ENCODE measurements around the gene LRRC25.

LRRC25 gene

DNA sequence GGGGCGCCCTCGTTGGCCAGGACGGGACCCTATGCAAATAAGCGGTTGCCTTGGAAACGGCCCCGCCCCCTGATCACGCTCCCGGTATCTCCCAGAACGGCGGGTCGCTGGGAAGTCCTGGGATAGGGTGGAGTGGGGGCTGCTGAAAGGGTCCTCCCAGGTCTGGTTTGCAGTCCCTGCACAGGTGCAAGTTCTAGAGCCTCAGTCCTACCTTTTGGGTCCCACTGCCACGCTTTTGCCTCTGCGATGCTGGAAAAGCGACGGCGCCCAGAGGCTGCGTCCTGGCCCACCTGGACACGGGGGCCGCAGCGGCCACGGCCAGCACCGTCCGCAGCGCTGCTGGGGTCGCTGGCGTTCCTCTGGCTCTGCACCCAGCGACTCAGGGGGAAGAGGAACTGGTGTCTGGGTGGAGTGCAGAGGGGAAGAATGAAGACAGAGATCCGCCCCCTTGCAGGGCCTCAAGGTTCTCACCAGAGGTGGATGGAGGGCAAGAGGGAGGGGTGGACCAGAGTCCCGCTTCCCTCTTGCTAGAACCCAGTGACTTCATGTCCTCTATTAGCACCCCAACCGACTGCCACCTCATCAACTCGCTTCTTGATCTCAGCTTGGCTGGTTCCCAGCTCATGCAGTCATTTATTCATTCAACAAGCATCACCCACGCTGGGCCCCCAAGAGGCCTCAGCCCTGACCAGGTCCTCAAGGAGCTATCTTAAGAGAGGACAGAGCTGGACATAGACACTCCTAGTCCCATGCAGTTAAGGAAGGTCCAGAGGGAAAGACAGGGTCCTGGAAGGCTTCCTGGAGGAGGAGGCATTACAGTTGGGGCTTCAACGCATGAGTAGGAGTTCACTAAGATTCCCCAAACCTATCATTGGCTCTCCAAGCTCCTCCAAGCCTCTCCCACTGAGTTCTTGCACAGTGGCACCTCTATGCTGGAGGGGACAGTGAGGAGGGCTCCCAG, at the start of gene LRRC25:
Gene LRRC25 (minus strand): TSS at position 381 of the 961 bp plus-strand sequence. CDS start 659 bp downstream, outside the sequence.
- peaks cover 3% of the 10 kb centered on the region for H3K27me3 ChIP-seq (ENCODE audit: insufficient read depth, low read length)
- no peaks in the 10 kb centered on the region for H3K36me3 ChIP-seq (ENCODE audit: insufficient read depth, low read length)
- H2AFZ ChIP-seq (ENCODE audit: low read depth, low read length): no peak within 1 kb of the TSS
- H3K4me3 ChIP-seq (ENCODE audit: low read length): no peak within 1 kb of the TSS
- peaks cover 7% of the 10 kb centered on the region for H3K4me1 ChIP-seq (ENCODE audit: insufficient read depth, low read length)
- no peaks in the 10 kb centered on the region for H3K9me3 ChIP-seq (ENCODE audit: low read length)

DNA sequence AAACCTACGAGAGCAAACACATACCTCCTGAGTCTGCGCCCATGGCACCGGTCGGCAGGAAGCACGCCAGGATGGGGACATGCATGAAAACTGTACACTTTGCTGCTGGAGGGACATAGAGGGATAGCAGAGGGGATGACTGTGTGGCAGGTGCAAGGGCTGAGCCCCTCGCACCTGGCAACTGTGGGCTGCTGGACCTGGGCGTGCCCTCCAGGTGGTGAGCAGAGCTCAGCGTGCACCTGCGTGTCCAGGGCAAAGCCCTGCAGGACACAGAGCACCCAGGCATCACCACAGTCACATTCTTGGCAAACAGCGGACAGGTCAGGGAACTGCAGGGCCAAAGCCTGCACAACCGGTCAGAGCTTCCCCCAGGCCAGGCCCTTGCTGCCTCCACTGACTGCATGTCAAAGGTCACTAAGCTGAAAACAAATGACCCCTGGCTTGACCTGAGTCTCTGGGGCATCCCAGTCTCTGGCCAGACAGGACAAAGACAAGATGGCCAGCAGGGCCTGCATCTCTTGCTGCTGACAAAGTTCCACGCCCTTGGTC, 49.5 kb upstream of the LRRC25 start:
- Histone ChIP-seq H3K36me3 (ENCODE audit: insufficient read depth, low read length) (peaks cover 15% of the 10 kb centered on the region), H3K4me3 (ENCODE audit: low read length) (no peak overlapping the region), H3K27me3 (ENCODE audit: insufficient read depth, low read length) (no peaks in the 10 kb centered on the region), H3K4me1 (ENCODE audit: insufficient read depth, low read length) (peaks cover 13% of the 10 kb centered on the region), H3K9me3 (ENCODE audit: low read length) (no peaks in the 10 kb centered on the region), H2AFZ (ENCODE audit: low read depth, low read length) (no peak overlapping the region)

DNA sequence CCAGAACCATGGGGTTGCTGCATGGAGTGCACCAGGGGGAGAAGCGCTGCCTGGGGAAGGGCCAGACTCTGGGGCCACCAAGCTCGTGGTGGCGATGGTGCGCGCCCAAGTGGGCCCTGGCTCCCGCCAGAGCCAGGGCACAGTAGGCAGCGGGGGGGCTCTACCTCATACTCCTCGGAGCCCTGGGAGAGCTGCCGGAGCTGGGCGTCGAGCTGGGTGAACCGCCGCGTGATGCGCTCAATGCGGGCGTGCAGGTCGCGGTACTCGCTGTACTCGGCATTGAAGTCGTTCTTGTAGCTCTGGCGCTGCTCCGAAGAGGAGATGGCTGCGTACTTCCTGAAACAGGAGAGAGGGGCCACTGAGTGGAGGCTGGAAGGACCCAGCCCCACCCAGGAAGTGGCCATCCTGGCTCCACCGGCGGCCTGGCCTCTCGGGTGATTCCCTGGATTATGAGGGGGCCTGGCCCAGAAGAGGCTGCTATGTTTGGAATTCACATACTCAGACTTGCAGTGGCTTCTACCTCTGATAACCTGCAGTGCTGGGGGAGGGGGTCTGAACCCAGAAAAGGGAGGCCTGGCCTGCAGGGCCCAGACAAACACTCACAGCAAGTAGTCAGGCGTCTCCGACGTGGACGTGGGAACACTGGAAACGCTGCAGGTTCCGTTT, 48.9 kb upstream of the LRRC25 start:
- Histone ChIP-seq H3K36me3 (ENCODE audit: insufficient read depth, low read length) (peaks cover 15% of the 10 kb centered on the region), H3K9me3 (ENCODE audit: low read length) (no peaks in the 10 kb centered on the region), H3K4me1 (ENCODE audit: insufficient read depth, low read length) (peaks cover 12% of the 10 kb centered on the region), H3K4me3 (ENCODE audit: low read length) (no peak overlapping the region), H3K27me3 (ENCODE audit: insufficient read depth, low read length) (no peaks in the 10 kb centered on the region), H2AFZ (ENCODE audit: low read depth, low read length) (no peak overlapping the region)

DNA sequence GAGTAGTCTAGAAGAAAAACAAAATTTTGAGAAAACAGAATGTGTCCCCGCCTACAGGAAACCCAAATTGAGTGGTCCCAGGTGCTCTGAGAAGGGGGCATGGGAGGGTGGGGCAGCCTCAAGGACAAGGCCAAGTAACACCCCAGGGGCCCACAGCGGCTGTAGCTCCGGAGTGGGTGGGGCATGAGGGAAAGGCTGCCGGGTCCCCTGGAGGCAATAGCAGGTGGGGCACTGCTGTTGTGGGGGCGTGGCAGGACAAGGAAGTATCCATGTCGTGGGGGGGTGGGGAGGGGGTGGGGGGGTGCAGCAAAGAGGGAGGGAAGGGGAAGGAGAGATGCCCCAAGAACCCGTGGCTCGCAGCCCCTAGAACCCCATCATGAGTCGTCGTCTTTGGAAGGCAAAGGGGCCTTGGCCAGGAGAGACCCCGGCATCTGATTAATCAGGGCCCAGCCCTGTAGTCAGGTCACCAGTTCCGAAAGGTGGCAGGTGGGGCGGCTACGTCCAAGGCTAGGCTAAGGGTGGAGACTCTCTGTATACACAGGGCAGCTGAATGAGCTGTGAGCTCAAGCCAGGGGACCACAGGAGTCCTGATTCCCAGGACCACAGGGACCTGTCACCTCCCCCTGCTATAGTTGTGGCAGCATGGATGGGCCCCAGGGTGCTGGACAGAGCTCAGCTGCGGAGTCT, 48.0 kb upstream of the LRRC25 start:
- H3K4me3 ChIP-seq (ENCODE audit: low read length): no peak overlapping the region
- no peaks in the 10 kb centered on the region for H3K9me3 ChIP-seq (ENCODE audit: low read length)
- peaks cover 12% of the 10 kb centered on the region for H3K36me3 ChIP-seq (ENCODE audit: insufficient read depth, low read length)
- H2AFZ ChIP-seq (ENCODE audit: low read depth, low read length): no peak overlapping the region
- H3K27me3 ChIP-seq (ENCODE audit: insufficient read depth, low read length): no peaks in the 10 kb centered on the region
- peaks cover 14% of the 10 kb centered on the region for H3K4me1 ChIP-seq (ENCODE audit: insufficient read depth, low read length)

DNA sequence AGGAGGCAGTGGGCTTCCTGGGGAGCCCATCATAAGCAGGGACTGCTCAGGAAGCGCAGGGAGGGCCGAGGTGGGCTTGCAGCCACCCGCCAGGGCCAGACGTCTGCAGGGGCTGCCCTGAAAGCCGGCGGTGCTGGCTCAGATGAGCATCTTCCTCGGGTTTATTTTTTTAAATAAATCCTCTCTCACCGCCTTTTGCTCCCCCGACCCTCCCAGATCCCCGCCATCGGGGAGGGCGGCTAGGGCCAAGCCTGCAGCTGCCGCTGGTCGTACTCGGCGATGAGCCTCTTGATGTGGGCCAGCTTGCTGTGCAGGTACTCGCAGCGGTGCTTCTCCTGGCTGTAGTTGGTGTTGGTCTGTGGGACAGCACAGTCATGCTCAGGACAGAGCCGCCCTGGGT, 47.1 kb upstream of the LRRC25 start:
- H2AFZ ChIP-seq (ENCODE audit: low read depth, low read length): no peak overlapping the region
- H3K9me3 ChIP-seq (ENCODE audit: low read length): no peaks in the 10 kb centered on the region
- H3K27me3 ChIP-seq (ENCODE audit: insufficient read depth, low read length): no peaks in the 10 kb centered on the region
- peaks cover 23% of the 10 kb centered on the region for H3K4me1 ChIP-seq (ENCODE audit: insufficient read depth, low read length)
- peaks cover 12% of the 10 kb centered on the region for H3K36me3 ChIP-seq (ENCODE audit: insufficient read depth, low read length)
- H3K4me3 ChIP-seq (ENCODE audit: low read length): no peak overlapping the region

DNA sequence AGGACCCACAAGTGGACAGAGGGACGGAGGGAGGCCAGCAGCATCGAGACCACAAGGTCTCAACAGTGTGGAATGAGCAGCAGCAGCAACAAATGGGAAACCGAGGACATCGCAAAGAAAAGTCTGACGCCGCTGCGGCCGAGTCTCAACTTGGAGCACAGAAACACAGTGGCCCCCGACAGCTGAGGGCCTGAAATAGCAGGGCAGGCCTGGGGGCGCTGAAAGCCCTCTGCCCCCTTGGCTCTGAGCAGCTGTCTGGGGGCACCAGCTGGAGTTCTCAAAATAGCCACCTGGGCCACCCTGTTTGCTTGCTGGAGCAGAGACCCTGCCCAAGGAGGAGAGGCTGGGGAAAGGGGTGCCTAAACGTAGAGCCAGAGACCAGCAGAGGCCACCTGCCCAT, 46.4 kb upstream of the LRRC25 start:
- Histone ChIP-seq H3K36me3 (ENCODE audit: insufficient read depth, low read length) (peaks cover 12% of the 10 kb centered on the region), H3K4me1 (ENCODE audit: insufficient read depth, low read length) (peaks cover 30% of the 10 kb centered on the region), H2AFZ (ENCODE audit: low read depth, low read length) (no peak overlapping the region), H3K4me3 (ENCODE audit: low read length) (no peak overlapping the region), H3K9me3 (ENCODE audit: low read length) (no peaks in the 10 kb centered on the region), H3K27me3 (ENCODE audit: insufficient read depth, low read length) (no peaks in the 10 kb centered on the region)

DNA sequence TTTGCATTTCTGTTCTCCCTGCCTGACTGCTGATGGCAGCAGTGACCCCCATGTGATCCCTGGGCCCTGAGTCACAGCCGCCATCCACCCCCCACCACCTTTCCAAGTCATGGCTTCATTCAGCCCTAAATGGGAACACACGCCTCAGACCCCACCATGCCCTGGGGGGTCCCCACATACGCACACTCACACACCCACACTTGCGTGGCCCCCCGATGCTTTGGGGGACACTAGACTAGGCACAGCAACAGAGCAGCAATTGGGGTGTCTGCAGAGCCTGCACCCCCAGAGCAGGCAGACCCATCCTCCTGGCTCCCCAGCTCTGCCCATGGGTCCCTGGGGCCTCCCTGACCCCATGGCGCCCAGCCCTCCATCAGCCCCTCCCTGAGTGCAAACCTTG, 46.0 kb upstream of the LRRC25 start:
- Histone ChIP-seq H3K4me1 (ENCODE audit: insufficient read depth, low read length) (peaks cover 34% of the 10 kb centered on the region), H3K36me3 (ENCODE audit: insufficient read depth, low read length) (peaks cover 12% of the 10 kb centered on the region), H3K9me3 (ENCODE audit: low read length) (no peaks in the 10 kb centered on the region), H3K27me3 (ENCODE audit: insufficient read depth, low read length) (no peaks in the 10 kb centered on the region), H3K4me3 (ENCODE audit: low read length) (no peak overlapping the region), H2AFZ (ENCODE audit: low read depth, low read length) (no peak overlapping the region)

DNA sequence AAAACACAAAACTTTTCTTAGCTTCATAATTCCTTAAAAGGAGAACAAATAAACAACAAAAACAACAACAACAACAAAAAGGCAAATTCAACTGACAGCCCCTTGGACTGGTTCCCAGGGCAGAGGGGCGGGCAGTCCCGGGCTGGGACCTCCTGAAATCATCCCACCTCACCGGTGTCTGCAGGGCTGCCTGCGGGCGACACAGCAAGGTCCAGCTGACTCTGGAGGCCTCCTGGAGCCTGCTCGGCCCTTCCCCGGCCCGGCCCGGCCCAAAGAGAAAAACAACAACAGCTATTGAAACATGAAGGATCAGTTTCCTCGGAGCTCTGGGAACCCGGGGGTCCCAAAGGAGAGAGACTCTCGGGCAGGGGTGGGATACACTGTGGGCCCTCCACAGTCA, 45.5 kb upstream of the LRRC25 start:
- H3K27me3 ChIP-seq (ENCODE audit: insufficient read depth, low read length): no peaks in the 10 kb centered on the region
- H3K4me3 ChIP-seq (ENCODE audit: low read length): no peak overlapping the region
- peaks cover 12% of the 10 kb centered on the region for H3K36me3 ChIP-seq (ENCODE audit: insufficient read depth, low read length)
- peaks cover 36% of the 10 kb centered on the region for H3K4me1 ChIP-seq (ENCODE audit: insufficient read depth, low read length)
- no peak overlapping the region for H2AFZ ChIP-seq (ENCODE audit: low read depth, low read length)
- no peaks in the 10 kb centered on the region for H3K9me3 ChIP-seq (ENCODE audit: low read length)

DNA sequence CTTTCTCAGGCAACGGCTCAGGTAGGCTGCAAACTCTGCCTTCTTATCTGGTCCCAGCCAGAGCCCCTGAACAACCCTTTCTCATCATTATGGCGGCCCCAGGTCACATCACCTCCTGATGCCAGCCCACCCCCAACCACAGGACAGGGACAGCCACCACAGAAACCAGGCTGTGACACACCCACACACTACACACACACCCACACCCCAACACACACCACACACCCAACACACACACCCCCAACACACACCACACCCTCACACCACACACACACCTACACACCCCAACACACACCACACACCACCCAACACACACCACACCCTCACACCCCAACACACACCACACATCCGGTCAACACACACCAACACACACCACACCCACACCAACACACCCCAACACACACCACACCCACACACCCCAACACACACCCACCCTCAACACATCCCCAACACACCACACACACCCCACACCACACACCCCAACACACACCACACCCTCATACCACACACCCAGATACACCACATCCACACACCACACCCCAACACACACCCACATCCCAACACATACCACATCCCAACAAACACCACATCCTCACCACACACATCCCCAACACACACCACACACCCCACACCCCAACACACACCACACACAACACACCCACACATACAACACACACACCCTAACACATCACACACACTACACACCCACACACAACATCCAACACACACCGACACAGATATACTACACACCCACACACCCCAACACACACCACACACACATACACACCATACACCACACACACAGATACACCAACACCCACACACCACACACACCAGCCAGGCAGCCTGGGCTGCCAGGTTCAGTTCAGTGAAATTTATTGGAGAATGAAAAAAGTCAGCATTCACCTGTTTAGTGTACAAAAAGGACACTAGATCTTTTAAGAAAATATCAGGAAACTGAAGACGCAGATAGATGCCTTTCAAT, 44.7 kb upstream of the LRRC25 start:
- no peak overlapping the region for H3K4me3 ChIP-seq (ENCODE audit: low read length)
- H3K9me3 ChIP-seq (ENCODE audit: low read length): no peaks in the 10 kb centered on the region
- peaks cover 36% of the 10 kb centered on the region for H3K4me1 ChIP-seq (ENCODE audit: insufficient read depth, low read length)
- no peaks in the 10 kb centered on the region for H3K27me3 ChIP-seq (ENCODE audit: insufficient read depth, low read length)
- no peak overlapping the region for H2AFZ ChIP-seq (ENCODE audit: low read depth, low read length)
- peaks cover 12% of the 10 kb centered on the region for H3K36me3 ChIP-seq (ENCODE audit: insufficient read depth, low read length)

DNA sequence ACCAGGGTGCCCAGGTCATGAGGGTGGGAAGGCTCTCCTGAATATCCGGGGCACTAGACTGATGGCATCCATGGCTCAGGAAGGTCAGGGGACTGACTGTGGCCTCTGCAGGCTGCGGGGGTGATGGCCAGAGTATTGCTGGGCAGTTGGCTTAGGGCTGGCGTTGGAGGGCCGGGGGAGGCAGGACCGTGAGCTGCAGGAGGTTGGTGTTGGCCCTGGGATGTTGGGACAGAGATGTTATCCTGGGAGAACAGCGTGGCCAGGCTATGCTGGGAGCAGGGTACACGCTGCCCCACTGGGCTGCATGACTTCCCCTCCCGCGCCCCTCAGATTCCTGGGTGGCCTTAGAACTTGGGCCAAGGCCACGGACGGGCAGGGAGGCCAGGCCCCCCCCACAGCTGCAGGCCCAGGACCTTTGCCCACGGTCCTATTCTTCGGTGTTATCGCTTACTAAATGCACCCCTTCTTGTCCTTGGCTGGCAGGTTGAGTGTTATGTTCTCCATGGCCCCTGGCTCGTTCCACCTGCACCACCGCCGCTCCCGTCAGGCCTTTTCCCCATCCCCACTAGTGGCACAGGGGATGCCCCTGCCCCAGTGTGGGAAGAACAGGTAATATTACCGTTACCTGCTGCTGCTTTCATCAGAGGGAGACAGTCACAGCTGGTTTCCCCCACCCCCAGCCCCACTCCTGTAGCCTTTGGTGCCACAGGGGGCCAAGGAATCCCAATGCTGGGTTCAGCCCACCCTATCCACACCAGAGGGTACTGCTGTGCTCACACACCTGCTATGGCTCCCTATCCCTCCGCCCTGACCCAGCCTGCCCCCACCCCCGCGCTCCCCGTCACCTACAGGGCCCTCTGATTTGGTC, 43.7 kb upstream of the LRRC25 start:
- Histone ChIP-seq H3K4me1 (ENCODE audit: insufficient read depth, low read length) (peaks cover 41% of the 10 kb centered on the region), H3K4me3 (ENCODE audit: low read length) (no peak overlapping the region), H3K36me3 (ENCODE audit: insufficient read depth, low read length) (peaks cover 15% of the 10 kb centered on the region), H3K9me3 (ENCODE audit: low read length) (no peaks in the 10 kb centered on the region), H3K27me3 (ENCODE audit: insufficient read depth, low read length) (no peaks in the 10 kb centered on the region), H2AFZ (ENCODE audit: low read depth, low read length) (no peak overlapping the region)

DNA sequence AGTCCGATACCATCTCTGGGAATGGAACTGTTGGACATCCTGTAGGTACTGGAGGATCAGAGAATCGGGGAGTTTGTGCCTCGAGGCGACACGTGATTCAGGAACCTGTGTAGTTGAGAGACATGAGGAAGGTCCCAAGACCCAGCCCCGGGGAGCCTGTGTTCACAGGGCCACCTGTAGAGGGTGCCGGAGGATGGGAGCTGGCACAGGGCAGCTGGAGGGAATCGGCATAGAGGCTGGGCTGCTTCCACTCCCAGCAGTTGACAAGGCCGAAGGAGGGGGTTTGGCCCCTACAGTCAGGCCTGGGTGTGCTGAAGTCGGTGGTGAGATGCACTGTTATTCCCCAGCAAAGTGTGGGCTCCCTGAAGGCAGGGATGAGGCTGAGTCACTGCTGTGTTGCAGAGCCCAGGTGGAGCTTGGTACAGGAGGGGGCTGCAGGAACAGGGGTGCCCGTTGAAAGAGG, 43.0 kb upstream of the LRRC25 start:
- H3K9me3 ChIP-seq (ENCODE audit: low read length): no peaks in the 10 kb centered on the region
- peaks cover 42% of the 10 kb centered on the region for H3K4me1 ChIP-seq (ENCODE audit: insufficient read depth, low read length)
- H3K27me3 ChIP-seq (ENCODE audit: insufficient read depth, low read length): no peaks in the 10 kb centered on the region
- H3K36me3 ChIP-seq (ENCODE audit: insufficient read depth, low read length): peaks cover 20% of the 10 kb centered on the region
- H3K4me3 ChIP-seq (ENCODE audit: low read length): no peak overlapping the region
- no peak overlapping the region for H2AFZ ChIP-seq (ENCODE audit: low read depth, low read length)
